Neural cell (in vitro differentiated cells): Measurements from ENCODE around the gene SMIM31. TPM values are rescaled to one million over a fixed set of nuclear protein-coding genes. Genes with fewer than 3 reads are reported as not detected.

Source experiments
- H2AFZ ChIP-seq: fragments of 200-600, 300-800 bp; sonication (generic), shearing (Covaris generic); 2 replicates; pipeline ENCODE4 v1.6.0; 2014; ENCODE audit warnings: low read depth, mild to moderate bottlenecking, antibody characterized with exemption, low read length, moderate library complexity
- H3F3A ChIP-seq: fragments of 200-600 bp; shearing (Covaris generic); 2 replicates; pipeline ENCODE4 v1.6.1; 2016; ENCODE audit warnings: mild to moderate bottlenecking, moderate library complexity, mixed read lengths, antibody characterized with exemption, low read length; ENCODE audit not compliant: insufficient read depth, poor library complexity, severe bottlenecking
- H3K27ac ChIP-seq: fragments of 200-600, 300-800 bp; sonication (generic), shearing (Covaris generic); 2 replicates; pipeline ENCODE4 v1.5.1; 2014; ENCODE audit warnings: mild to moderate bottlenecking, low read length, moderate library complexity
- H3K27me3 ChIP-seq: fragments of 300-800, 200-600 bp; sonication (generic), shearing (Covaris generic); 2 replicates; pipeline ENCODE4 v1.6.0; 2014; ENCODE audit warnings: mild to moderate bottlenecking, low read depth, low read length, moderate library complexity; ENCODE audit not compliant: insufficient read depth
- H3K36me3 ChIP-seq: fragments of 300-800, 200-600 bp; sonication (generic), shearing (Covaris generic); 2 replicates; pipeline ENCODE4 v1.5.1; 2014; ENCODE audit warnings: mild to moderate bottlenecking, antibody characterized with exemption, low read length, moderate library complexity; ENCODE audit not compliant: insufficient read depth
- H3K4me2 ChIP-seq: fragments of 300-800, 200-600 bp; sonication (generic), shearing (Covaris generic); 2 replicates; pipeline ENCODE4 v1.6.0; 2014; ENCODE audit warnings: mild to moderate bottlenecking, low read length
- H3K4me3 ChIP-seq: fragments of 300-800, 200-600 bp; sonication (generic), shearing (Covaris generic); 2 replicates; pipeline ENCODE4 v1.5.1; 2014; ENCODE audit warnings: mild to moderate bottlenecking, low read length, moderate library complexity
- H3K79me2 ChIP-seq: fragments of 200-600 bp; shearing (Covaris generic); replicated peaks from 2 replicates; pipeline ENCODE4 v1.6.0; 2014; ENCODE audit warnings: mild to moderate bottlenecking, low read length, moderate library complexity; ENCODE audit not compliant: insufficient read depth
- H3K9ac ChIP-seq: fragments of 300-800, 200-600 bp; sonication (generic), shearing (Covaris generic); 2 replicates; pipeline ENCODE4 v1.6.1; 2016; ENCODE audit warnings: mild to moderate bottlenecking, low read length, mixed read lengths
- H3K9me2 ChIP-seq: fragments of 200-600 bp; shearing (Covaris generic); 2 replicates; pipeline ENCODE4 v1.6.1; 2016; ENCODE audit warnings: mild to moderate bottlenecking, low read length, mixed read lengths; ENCODE audit not compliant: insufficient read depth
- H3K9me3 ChIP-seq: fragments of 200-600, 300-800 bp; sonication (generic), shearing (Covaris generic); 2 replicates; pipeline ENCODE4 v1.6.1; 2016; ENCODE audit warnings: mild to moderate bottlenecking, mixed run types, low read length, moderate library complexity, mixed read lengths
- H4K20me1 ChIP-seq: fragments of 200-600 bp; shearing (Covaris generic); 2 replicates; pipeline ENCODE4 v1.6.1; 2016; ENCODE audit warnings: mild to moderate bottlenecking, mixed run types; ENCODE audit not compliant: insufficient read depth
- EP300 ChIP-seq: fragments of 450-650 bp; conservative IDR thresholded peaks from 2 replicates; pipeline ENCODE4 v1.6.1; 2014; ENCODE audit warnings: antibody characterized with exemption, mild to moderate bottlenecking, moderate library complexity; ENCODE audit not compliant: poor library complexity, severe bottlenecking
- EZH2 ChIP-seq: fragments of 200-600, 300-800 bp; shearing (Covaris generic), sonication (generic); IDR thresholded peaks from 2 replicates; pipeline ENCODE4 v1.6.1; 2014; ENCODE audit warnings: antibody characterized with exemption, low read length, borderline replicate concordance, mild to moderate bottlenecking; ENCODE audit not compliant: insufficient read depth, poor library complexity, severe bottlenecking
- MXI1 ChIP-seq: fragments of 450-650 bp; conservative IDR thresholded peaks from 2 replicates; pipeline ENCODE4 v1.6.1; 2014; ENCODE audit warnings: antibody characterized with exemption, mild to moderate bottlenecking; ENCODE audit not compliant: poor library complexity, severe bottlenecking
- POLR2AphosphoS5 ChIP-seq: IDR thresholded peaks from 2 replicates; pipeline ENCODE4 v1.6.1; 2012
- RAD21 ChIP-seq: fragments of 450-650 bp; conservative IDR thresholded peaks from 2 replicates; pipeline ENCODE4 v1.6.1; 2014; ENCODE audit warnings: antibody characterized with exemption, mild to moderate bottlenecking, moderate library complexity
- SMC3 ChIP-seq: fragments of 450-650 bp; conservative IDR thresholded peaks from 2 replicates; pipeline ENCODE4 v1.6.1; 2014; ENCODE audit warnings: antibody characterized with exemption, mild to moderate bottlenecking, moderate library complexity; ENCODE audit not compliant: poor library complexity
- TAF1 ChIP-seq: IDR thresholded peaks from 2 replicates; pipeline ENCODE4 v1.6.1; 2012; ENCODE audit warnings: low read depth
- polyA plus RNA-seq: library from polyadenylated mRNA; depleted of rRNA; stranded (reverse); fragments of >200 nt; gene quantifications from 2 replicates; pipeline ENCODE4 v1.2.3, GENCODE V29; 2014
- TF ChIP-seq, protein P1 (sequence below): IDR thresholded peaks from 2 replicates; pipeline ENCODE4 v1.6.1; 2012; ENCODE audit warnings: borderline replicate concordance
- TF ChIP-seq, protein P2 (sequence below): fragments of 450-650 bp; IDR thresholded peaks from 2 replicates; pipeline ENCODE4 v1.5.1; 2014; ENCODE audit warnings: antibody characterized with exemption, mild to moderate bottlenecking, moderate library complexity; ENCODE audit not compliant: poor library complexity, severe bottlenecking

The SMIM31 gene
- polyA plus RNA-seq, 1 donor from 2014 or later, result not detected

DNA sequence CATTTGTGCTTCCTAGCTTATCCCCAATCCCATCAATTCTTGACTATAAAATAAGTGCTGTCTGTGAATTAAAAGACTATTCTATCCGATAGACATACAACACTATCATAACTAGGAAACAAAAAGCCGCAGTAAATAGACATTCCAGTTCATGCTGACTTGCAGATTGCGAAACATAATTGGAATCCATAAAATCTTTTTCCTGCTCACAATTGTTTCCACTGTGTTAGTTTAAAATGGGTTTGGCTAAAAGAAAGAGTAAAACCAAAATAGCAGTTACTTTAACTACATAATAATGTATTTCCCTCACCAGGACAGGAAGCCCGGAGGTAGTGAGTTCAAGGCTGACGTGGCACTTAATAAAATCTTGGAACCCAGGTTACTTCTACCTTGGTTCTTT is 17.2 kb downstream of the SMIM31 start:
- Histone ChIP-seq H3K4me2 (no peak overlapping the region), H3K36me3 (no peaks in the 10 kb centered on the region), H4K20me1 (no peaks in the 10 kb centered on the region), H3K27me3 (no peaks in the 10 kb centered on the region), H3K79me2 (no peaks in the 10 kb centered on the region), H3K4me3 (no peak overlapping the region), H3F3A (no peaks in the 10 kb centered on the region), H3K9me3 (no peaks in the 10 kb centered on the region), H3K27ac (no peak overlapping the region), H3K9ac (no peak overlapping the region), H3K9me2 (no peaks in the 10 kb centered on the region), H2AFZ (no peak overlapping the region)
- TF ChIP-seq RAD21 (no peak), EZH2 (no peak), MXI1 (no peak)
- TF ChIP-seq, protein P1, sequence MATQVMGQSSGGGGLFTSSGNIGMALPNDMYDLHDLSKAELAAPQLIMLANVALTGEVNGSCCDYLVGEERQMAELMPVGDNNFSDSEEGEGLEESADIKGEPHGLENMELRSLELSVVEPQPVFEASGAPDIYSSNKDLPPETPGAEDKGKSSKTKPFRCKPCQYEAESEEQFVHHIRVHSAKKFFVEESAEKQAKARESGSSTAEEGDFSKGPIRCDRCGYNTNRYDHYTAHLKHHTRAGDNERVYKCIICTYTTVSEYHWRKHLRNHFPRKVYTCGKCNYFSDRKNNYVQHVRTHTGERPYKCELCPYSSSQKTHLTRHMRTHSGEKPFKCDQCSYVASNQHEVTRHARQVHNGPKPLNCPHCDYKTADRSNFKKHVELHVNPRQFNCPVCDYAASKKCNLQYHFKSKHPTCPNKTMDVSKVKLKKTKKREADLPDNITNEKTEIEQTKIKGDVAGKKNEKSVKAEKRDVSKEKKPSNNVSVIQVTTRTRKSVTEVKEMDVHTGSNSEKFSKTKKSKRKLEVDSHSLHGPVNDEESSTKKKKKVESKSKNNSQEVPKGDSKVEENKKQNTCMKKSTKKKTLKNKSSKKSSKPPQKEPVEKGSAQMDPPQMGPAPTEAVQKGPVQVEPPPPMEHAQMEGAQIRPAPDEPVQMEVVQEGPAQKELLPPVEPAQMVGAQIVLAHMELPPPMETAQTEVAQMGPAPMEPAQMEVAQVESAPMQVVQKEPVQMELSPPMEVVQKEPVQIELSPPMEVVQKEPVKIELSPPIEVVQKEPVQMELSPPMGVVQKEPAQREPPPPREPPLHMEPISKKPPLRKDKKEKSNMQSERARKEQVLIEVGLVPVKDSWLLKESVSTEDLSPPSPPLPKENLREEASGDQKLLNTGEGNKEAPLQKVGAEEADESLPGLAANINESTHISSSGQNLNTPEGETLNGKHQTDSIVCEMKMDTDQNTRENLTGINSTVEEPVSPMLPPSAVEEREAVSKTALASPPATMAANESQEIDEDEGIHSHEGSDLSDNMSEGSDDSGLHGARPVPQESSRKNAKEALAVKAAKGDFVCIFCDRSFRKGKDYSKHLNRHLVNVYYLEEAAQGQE, result no peak

DNA sequence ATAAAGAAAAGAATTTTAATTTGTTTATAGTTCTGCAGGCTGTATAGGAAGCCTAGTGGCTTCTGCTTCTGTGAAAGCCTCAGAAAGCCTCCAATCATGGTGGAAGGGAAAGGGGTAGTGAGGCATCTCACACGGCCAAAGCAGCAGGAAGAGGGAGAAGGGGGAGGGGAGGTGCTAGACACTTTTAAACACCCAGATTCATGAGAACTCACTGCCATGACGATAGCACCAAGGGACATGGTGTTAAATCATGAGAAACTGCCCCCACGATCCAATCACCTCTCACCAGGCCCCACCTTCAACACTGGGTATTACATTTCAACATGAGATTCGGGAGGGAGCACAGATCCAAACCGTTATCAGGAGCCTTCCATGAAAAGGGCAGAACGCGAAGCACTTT is 18.1 kb downstream of the SMIM31 start:
- Histone ChIP-seq H3K9me3 (no peaks in the 10 kb centered on the region), H2AFZ (no peak overlapping the region), H3K4me2 (no peak overlapping the region), H3K9me2 (no peaks in the 10 kb centered on the region), H3K4me3 (no peak overlapping the region), H3K27ac (no peak overlapping the region), H4K20me1 (no peaks in the 10 kb centered on the region), H3F3A (no peaks in the 10 kb centered on the region), H3K79me2 (no peaks in the 10 kb centered on the region), H3K9ac (no peak overlapping the region), H3K27me3 (no peaks in the 10 kb centered on the region), H3K36me3 (no peaks in the 10 kb centered on the region)
- no peak for TF ChIP-seq RAD21
- TF ChIP-seq, protein P1, result no peak
- no peak for TF ChIP-seq MXI1
- no peak for TF ChIP-seq POLR2AphosphoS5
- TF ChIP-seq, protein P2, sequence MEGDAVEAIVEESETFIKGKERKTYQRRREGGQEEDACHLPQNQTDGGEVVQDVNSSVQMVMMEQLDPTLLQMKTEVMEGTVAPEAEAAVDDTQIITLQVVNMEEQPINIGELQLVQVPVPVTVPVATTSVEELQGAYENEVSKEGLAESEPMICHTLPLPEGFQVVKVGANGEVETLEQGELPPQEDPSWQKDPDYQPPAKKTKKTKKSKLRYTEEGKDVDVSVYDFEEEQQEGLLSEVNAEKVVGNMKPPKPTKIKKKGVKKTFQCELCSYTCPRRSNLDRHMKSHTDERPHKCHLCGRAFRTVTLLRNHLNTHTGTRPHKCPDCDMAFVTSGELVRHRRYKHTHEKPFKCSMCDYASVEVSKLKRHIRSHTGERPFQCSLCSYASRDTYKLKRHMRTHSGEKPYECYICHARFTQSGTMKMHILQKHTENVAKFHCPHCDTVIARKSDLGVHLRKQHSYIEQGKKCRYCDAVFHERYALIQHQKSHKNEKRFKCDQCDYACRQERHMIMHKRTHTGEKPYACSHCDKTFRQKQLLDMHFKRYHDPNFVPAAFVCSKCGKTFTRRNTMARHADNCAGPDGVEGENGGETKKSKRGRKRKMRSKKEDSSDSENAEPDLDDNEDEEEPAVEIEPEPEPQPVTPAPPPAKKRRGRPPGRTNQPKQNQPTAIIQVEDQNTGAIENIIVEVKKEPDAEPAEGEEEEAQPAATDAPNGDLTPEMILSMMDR, result no peak
- no peak for TF ChIP-seq EZH2
- TF ChIP-seq EP300, result no peak
- no peak for TF ChIP-seq SMC3
- TF ChIP-seq TAF1, result no peak
